ENCODE measurements around the gene TNIK. TPM values are rescaled to one million over a fixed set of nuclear protein-coding genes. Genes with fewer than 3 reads are reported as not detected.

The TNIK gene
- total and polyA plus RNA-seq, 2 donors from 2014 or later = 3.6 to 48.9 TPM

DNA sequence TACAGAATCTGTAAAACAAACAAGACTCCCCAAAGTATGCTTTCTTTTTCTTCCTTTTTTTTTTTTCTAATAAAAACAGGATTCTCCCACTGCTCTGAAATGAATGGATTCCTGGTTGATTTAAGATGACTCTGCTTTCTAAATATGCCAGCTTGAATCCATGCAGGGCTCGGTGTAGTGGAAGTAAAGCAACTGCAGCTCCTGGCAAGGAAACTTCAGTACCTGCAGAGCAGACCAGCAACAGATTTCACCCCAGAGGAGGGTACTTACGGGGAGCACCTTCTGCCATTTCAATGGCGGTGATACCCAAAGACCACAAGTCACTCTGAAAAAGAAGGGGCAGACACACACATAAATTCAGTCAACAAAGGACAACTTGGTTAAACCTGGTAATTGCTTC is 283.1 kb downstream of the TNIK start:
- H3K27ac ChIP-seq (ENCODE audit: low read depth in 2 of 2, low read length in 2 of 2) = no peak overlapping the region
- H3K9ac ChIP-seq (ENCODE audit: low read length in 3 of 3) = no peak overlapping the region
- FAIRE-seq (no peak), DNase-seq (no peak)
- TF ChIP-seq, protein P1, sequence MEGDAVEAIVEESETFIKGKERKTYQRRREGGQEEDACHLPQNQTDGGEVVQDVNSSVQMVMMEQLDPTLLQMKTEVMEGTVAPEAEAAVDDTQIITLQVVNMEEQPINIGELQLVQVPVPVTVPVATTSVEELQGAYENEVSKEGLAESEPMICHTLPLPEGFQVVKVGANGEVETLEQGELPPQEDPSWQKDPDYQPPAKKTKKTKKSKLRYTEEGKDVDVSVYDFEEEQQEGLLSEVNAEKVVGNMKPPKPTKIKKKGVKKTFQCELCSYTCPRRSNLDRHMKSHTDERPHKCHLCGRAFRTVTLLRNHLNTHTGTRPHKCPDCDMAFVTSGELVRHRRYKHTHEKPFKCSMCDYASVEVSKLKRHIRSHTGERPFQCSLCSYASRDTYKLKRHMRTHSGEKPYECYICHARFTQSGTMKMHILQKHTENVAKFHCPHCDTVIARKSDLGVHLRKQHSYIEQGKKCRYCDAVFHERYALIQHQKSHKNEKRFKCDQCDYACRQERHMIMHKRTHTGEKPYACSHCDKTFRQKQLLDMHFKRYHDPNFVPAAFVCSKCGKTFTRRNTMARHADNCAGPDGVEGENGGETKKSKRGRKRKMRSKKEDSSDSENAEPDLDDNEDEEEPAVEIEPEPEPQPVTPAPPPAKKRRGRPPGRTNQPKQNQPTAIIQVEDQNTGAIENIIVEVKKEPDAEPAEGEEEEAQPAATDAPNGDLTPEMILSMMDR (IDR thresholded peaks at IDR 0.05; ENCODE audit: borderline replicate concordance, extremely low read depth, insufficient read depth) = no peak
- no peak overlapping the region for H3K4me3 ChIP-seq (ENCODE audit: low read length in 3 of 3)
- no peaks in the 10 kb centered on the region for H3K36me3 ChIP-seq (ENCODE audit: control insufficient read depth in 2 of 3, insufficient read depth in 3 of 3, low read length in 3 of 3)
- no peaks in the 10 kb centered on the region for H3K27me3 ChIP-seq (ENCODE audit: control insufficient read depth, insufficient read depth, low read length)
- peaks cover 0 to 4% (median 3%) of the 10 kb centered on the region in 3 donors for H3K4me1 ChIP-seq (ENCODE audit: control insufficient read depth in 2 of 3, insufficient read depth in 2 of 3, low read depth in 1 of 3, low read length in 3 of 3)
- intact Hi-C loops (cut with DNase I) = no loop called here
- H3K9me3 ChIP-seq (ENCODE audit: control insufficient read depth in 2 of 3, insufficient read depth in 1 of 3, low read length in 3 of 3) = no peaks in the 10 kb centered on the region

DNA sequence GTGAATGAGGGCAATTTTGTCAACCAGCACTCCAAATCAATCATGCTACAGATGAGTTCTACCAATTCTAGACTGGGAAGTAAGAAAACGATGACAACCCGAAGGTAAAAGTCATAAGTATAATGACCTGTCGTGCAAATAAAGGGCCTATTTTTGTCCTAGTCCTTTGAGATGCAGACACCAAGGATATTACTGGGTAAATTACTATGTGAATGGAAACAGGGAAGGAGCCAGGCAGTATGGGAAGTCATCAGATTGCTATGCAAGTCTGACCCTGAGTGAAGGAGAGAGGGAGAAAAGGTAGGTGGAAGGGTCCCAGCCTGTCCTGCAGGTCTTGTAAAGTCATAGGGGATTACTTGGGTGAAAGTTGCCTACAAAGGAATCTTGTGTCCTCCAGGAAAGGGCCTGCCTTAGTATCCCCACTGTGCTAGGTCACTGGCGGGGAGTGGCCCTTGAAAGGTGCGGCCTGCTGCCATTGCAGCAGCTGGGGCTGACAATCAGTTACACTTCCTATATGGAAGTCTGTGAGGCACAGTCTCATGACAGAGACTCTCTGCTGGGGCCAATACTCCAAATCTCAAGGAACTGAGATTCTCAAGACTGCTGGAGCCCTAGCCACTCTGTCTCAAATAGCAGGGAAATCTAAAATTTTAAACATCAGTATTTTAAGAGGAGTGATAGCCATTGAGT is 283.8 kb downstream of the TNIK start:
- Histone ChIP-seq H3K9me3 (ENCODE audit: control insufficient read depth in 2 of 3, insufficient read depth in 1 of 3, low read length in 3 of 3) (no peaks in the 10 kb centered on the region), H3K4me3 (ENCODE audit: low read length in 3 of 3) (no peak overlapping the region), H3K27ac (ENCODE audit: low read depth in 2 of 2, low read length in 2 of 2) (no peak overlapping the region), H3K4me1 (ENCODE audit: control insufficient read depth in 2 of 3, insufficient read depth in 2 of 3, low read depth in 1 of 3, low read length in 3 of 3) (peaks cover 0 to 6% (median 4%) of the 10 kb centered on the region in 3 donors), H3K27me3 (ENCODE audit: control insufficient read depth, insufficient read depth, low read length) (no peaks in the 10 kb centered on the region), H3K9ac (ENCODE audit: low read length in 3 of 3) (no peak overlapping the region), H3K36me3 (ENCODE audit: control insufficient read depth in 2 of 3, insufficient read depth in 3 of 3, low read length in 3 of 3) (no peaks in the 10 kb centered on the region)
- intact Hi-C loops (cut with DNase I) = no loop called here
- no peak for FAIRE-seq
- DNase-seq = no peak
- TF ChIP-seq, protein P1 (IDR thresholded peaks at IDR 0.05; ENCODE audit: borderline replicate concordance, extremely low read depth, insufficient read depth) = no peak

DNA sequence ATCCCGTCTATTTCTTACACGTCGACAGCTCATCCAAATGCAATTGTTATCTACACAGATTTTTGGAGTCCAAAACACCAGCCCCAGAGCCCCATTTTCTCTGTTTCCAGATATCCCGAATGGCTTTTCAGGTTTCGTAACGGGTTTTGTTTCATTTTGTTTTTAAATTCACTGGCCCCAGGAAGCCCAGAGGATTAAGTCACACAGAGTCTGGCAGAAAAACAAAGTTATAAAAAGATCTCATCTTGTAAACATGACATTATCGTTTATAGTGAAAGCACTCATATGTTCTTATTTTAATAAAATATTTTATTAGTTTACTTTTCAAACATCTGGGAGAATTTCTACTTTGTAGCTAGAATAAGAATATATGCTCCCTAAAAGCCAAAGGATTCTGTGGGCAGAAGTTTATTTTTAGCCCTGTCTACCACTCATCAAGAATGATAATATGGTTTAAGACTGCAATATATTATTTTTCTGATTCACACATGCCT is 284.4 kb downstream of the TNIK start:
- intact Hi-C loops (cut with DNase I) = no loop called here
- no peak for FAIRE-seq
- H3K27ac ChIP-seq (ENCODE audit: low read depth in 2 of 2, low read length in 2 of 2) = no peak overlapping the region

More for the DNA sequence above, 284.4 kb downstream of the TNIK start:
- no peak for DNase-seq
- H3K9me3 ChIP-seq (ENCODE audit: control insufficient read depth in 2 of 3, insufficient read depth in 1 of 3, low read length in 3 of 3) = no peaks in the 10 kb centered on the region
- no peaks in the 10 kb centered on the region for H3K27me3 ChIP-seq (ENCODE audit: control insufficient read depth, insufficient read depth, low read length)
- no peak overlapping the region for H3K4me3 ChIP-seq (ENCODE audit: low read length in 3 of 3)
- H3K36me3 ChIP-seq (ENCODE audit: control insufficient read depth in 2 of 3, insufficient read depth in 3 of 3, low read length in 3 of 3) = no peaks in the 10 kb centered on the region
- H3K9ac ChIP-seq (ENCODE audit: low read length in 3 of 3) = no peak overlapping the region
- H3K4me1 ChIP-seq (ENCODE audit: control insufficient read depth in 2 of 3, insufficient read depth in 2 of 3, low read depth in 1 of 3, low read length in 3 of 3) = peaks cover 0 to 10% (median 4%) of the 10 kb centered on the region in 3 donors
- TF ChIP-seq, protein P1 (IDR thresholded peaks at IDR 0.05; ENCODE audit: borderline replicate concordance, extremely low read depth, insufficient read depth) = no peak

Data from kidney (tissue), 14 donors.